Right lobe of liver (tissue), 4 donors: ENCODE measurements around the gene TMEM60.

Source experiments
- POLR2A ChIP-seq: fragments of 450-650 bp; IDR thresholded peaks from one replicate; pipeline ENCODE4 v1.6.1; 2017; ENCODE audit warnings: antibody characterized with exemption, mild to moderate bottlenecking
- TF ChIP-seq, protein P1 (sequence below), 4 donors: fragments of 200-600 bp in 3 of 4; fragments of 450-650 bp in 1 of 4; IDR thresholded peaks; one replicate each; pipeline versions ENCODE4 v1.5.1 to v1.8.0; 2016 to 2022; ENCODE audit warnings: antibody characterized with exemption in 4 of 4, mild to moderate bottlenecking in 2 of 4
- donor health status: DM: no; HTN: no; CAD: no.
- donor health status: DM: no; HTN: no; CAD: no.
- donor health status: DM: no; HTN: yes; CAD: no.

DNA sequence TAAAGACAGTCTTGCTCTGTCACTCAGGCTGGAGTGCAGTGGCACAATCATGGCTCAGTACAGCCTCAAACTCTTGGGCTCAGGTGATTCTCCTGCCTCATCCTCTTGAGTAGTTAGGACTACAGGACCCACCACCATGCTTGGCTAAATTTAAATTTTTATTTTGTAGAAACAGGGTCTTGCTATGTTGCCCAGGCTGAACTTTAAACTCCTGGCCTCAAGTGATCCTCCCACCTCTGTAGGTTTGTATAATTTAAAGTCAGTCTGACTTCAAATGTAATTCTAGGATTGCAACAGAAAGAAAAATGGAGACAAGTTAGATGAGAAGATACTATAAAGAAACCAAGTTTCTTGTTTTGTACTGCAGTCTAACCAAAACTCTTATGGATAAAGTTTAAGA is 11.5 kb downstream of the TMEM60 start:
- TF ChIP-seq, protein P1, sequence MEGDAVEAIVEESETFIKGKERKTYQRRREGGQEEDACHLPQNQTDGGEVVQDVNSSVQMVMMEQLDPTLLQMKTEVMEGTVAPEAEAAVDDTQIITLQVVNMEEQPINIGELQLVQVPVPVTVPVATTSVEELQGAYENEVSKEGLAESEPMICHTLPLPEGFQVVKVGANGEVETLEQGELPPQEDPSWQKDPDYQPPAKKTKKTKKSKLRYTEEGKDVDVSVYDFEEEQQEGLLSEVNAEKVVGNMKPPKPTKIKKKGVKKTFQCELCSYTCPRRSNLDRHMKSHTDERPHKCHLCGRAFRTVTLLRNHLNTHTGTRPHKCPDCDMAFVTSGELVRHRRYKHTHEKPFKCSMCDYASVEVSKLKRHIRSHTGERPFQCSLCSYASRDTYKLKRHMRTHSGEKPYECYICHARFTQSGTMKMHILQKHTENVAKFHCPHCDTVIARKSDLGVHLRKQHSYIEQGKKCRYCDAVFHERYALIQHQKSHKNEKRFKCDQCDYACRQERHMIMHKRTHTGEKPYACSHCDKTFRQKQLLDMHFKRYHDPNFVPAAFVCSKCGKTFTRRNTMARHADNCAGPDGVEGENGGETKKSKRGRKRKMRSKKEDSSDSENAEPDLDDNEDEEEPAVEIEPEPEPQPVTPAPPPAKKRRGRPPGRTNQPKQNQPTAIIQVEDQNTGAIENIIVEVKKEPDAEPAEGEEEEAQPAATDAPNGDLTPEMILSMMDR (IDR thresholded peaks at IDR 0.05), result no peak
- no peak for TF ChIP-seq POLR2A
